NCI-H460 (cell line): ENCODE data around the gene SQSTM1. TPM values are rescaled to one million over a fixed set of nuclear protein-coding genes. Genes with fewer than 3 reads are reported as not detected.
"Not testable (repeated sequence)": the region's sequence is repeated elsewhere in the genome, so short reads cannot be mapped to it uniquely, and the experiment has no call there.

Experiments used
- DNase-seq: peaks from one replicate; pipeline ENCODE4 v3.0.0-alpha.2; 2016; ENCODE audit warnings: low read depth; ENCODE audit errors: extremely low read depth
- total RNA-seq: library from RNA; depleted of rRNA; stranded (reverse); fragments of >200 nt; shearing (Covaris generic); gene quantifications from 2 replicates; pipeline ENCODE4 v1.2.3, GENCODE V29; 2014

Gene SQSTM1
- total RNA-seq, 1 experiment from 2014 or later = 637 TPM

DNA sequence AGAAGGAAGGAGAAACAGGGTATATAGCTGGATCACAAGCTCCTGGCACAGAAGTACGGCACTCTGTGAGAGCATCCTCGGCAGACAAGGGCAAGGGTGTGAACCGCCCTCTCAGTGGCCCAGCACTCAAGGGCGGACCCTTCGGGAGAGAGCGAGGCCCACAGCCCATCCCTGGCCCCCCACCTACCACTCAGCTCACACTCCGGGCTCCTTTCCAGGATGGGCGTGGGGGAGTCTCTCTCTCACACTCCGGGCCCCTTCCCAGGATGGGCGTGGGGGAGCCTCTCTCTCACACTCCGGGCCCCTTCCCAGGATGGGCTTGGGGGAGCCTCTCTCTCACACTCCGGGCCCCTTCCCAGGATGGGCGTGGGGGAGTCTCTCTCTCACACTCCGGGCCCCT, 50.8 kb downstream of the SQSTM1 start:
- not testable (repeated sequence) for DNase-seq

DNA sequence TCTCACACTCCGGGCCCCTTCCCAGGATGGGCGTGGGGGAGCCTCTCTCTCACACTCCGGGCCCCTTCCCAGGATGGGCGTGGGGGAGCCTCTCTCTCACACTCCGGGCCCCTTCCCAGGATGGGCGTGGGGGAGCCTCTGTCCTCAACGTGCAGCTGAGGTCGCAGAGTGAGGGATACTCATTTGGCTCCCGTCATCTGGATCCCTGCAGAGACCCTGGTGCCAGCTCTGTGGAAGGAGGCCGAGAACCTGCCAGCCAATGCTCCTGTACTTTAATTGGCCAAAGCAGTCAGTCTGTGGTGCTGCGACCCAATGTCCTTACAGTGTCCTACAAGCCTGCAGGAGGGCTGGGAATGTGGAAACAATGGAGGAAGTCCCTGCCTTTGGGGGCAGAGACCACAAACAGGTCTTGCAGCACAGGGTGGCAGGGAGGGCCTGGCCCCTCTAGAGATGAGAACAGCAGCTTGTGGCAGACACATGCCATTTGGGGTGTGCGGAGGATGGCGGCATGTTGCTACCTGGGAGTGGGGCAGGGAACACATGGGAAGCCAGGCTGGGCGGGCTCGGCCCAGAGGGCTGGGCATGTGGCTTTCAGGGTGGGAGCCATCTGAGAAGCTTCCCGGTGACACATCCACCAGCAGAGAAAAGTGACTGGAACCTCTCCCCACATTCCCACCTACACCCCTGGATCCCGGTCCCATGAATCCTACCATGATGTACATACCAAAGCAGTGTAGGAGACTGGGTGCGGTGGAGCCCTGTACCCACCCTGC, 51.5 kb downstream of the SQSTM1 start:
- no peak for DNase-seq

DNA sequence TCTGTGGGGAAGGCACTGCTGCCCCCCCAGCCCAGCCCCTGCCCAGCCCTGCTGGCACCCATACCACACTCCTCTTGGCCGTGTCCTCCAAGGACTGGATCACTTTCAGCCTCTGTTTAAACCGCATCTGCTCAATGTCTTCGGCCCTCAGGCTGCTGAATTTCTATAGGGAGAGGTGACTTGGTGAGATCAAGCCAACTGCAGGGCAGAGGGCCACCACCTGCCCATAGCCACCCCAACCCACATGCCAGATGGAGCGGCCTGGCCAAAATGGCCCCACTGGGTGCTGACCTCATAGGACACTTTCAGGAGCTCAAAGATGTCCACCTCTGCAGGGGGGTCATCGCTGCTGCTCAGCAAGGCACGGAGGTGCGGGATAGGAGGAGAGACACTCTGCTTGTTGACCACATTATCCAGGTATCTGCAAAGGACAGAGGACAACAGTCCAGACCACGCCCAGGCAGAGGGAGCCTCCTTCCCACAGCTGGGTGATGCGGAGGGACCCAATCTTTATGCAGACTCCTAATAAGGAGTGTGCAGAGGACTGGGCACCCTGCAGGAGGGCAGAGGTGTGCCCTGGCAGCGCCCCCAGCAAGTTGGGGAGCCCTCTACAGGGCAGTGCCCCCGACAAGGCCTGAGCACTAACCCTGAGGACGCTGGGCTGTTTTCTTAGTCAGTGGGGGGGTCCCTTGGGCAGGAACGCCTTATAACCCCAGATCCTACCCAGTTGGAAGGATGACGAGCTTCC, 52.3 kb downstream of the SQSTM1 start:
- DNase-seq = no peak

DNA sequence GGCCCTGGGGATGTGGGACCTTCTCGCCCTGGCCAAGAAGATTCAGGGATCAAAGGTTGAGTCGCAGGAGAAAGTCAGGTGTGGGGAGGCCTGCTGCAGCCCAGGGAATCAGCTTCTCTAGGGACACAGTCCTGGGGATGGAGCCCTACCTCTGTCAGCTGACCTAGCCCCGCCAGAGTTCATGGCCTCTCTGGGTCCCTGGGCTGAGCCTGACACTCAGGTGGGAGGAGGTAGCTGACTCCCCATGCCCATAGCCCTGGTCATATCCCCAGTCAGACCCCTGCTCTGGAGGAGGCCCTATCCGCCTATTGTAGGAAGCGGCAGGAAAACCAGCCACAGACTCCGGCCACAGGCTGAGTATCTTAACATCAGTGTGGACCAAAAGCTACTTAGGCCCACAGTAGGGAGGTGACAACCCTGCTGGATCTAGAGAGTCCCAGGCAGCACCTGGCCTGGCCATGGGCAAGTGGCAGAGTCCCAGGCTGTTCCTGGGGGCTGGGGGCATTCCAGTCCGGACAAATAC, 52.9 kb downstream of the SQSTM1 start:
- no peak for DNase-seq

DNA sequence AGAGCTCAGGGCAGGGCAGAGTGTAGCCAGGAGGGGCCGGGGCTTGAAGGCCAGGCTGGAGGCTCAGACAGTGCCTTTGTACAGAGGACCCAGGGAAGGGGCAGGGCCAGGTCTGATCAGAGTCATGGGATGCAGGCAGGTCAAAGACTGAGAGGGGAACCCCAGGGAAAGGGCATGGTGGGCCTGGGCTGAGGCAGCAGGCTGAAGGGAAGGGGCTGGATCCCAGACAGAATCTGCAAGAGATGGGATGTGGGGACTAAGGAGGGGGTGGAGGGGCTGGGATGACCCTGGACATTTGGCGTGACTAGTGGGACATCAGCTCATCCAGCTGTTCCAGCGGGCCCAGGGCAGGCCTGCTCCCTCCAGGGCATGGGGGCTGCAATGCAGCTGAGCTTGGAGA, 53.4 kb downstream of the SQSTM1 start:
- DNase-seq = no peak

DNA sequence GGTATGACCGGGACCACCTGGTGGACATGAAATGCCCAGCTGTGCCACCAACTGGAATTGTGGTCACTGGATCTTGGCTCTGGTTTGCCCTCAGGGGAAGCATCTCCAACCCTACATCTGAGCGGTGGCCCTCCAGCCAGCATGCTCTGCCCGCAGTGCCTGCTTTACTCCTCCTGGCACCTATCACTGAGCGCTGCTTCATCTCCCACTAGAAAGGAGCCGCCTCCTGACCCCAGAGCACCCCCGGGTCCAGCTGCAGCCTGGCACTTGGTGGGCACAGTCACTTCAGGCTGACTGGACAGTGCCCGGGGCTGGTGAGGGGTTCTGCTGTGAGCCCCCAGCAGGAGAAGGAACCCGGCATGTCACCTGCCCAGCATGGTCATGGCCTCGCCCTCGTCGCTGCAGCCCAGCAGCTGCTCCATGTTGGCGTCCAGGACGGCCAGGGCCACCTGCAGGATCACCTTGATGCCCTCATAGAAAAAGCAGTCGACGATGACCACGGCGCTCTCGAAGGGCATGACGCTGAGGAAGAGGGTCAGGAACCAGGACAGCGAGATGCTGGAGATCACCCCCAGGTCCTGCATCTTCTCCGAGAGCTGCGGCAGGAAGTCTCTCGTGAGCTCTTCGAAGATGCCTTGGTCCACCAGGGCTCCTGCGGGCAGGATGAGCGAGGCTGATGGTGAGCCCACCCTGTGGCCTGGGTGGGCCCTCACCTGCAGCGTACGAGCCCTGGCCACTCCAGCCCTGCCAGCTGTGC, 54.0 kb downstream of the SQSTM1 start:
- DNase-seq = no peak

DNA sequence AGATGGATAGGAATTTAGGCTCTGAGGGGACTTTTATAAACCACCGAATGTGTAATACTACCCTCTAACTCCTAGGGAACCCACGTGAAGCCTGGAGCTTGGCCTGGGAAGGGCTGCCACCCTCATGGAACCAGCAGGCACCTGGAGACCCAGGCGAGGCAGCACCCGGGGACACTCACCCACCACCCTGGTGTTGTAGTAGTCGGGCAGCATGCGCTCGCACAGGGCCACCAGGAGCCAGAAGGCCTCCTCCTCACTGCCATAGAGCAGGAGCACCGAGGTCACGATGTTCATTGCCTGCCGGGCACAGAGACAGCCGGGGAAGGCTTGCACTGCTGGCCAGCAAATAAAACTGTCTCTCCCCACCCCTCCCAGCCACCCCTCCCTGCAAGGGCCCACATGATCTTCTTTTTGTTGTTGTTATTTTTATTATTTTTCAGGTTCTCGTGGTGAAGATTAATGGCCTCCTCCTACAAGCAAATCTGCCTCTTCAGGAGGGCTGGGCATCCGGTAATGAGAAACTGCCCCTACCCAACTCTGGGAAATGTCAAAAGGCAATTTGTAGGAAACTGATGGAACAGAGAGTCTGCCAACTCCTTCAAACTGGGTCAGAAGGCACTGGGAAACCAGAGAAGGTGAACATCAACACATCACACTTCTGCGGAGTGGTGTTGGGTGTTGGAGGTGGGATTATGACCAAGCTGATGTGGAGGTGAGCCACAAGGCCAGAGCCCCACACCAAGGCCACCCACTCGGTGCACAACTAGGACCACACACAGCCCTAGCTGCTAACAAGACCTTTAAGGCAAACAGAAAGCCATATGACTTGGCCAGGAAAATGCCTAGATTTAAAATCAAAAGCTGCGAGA, 55.3 kb downstream of the SQSTM1 start:
- no peak for DNase-seq

DNA sequence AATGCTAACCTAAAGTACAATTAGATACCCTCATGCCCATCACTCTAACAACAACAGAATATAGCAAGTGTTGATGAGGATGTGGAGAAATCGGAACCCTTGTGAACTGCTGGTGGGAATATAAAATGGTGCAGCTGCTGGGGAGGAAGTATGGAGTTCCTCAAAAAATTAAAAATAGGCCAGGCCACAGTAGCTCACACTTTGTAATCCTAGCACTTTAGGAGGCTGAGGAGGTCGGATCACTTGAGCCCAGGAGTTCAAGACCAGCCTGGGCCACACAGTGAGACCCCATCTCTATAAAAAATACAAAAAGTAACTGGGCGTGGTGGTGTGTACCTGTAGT, 55.9 kb downstream of the SQSTM1 start:
- no peak for DNase-seq

DNA sequence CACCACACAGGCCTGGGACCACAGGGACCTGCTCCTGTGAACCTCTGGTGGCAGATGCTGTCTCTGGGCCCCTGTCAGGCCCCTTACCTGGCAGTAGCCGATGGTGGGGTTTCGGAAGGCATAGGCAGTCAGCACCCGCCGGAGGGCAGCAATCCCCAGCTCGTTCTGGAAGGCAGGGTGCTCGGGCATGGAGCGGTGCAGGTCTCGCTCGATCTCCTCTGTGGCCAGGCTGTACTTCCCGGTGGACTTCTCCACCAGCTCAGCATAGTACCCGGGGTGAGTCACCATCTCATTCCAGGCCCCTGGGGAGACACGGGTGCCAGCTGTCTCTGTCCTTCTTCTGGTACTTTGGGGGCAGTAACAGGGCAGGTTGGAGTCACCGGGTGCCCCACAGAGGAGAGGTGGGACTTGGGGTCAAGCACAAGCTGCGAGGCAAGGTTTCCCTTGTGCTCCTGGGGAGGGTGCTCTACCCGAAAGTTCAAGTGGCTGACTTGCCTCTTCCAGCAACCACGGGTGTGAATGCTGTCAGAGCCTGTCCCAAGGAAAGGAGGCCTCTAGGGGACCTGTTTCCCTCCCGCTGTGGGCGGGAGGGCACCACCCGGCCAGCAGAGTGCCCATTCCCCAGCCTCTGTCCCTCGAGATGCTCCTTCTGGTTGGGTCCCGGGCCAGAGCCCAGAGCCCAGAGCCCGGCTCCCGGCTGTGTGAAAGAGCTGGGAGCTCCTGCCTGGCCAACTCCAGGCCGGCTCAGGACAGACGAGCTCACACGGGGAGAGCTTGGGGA, 57.7 kb downstream of the SQSTM1 start:
- no peak for DNase-seq

DNA sequence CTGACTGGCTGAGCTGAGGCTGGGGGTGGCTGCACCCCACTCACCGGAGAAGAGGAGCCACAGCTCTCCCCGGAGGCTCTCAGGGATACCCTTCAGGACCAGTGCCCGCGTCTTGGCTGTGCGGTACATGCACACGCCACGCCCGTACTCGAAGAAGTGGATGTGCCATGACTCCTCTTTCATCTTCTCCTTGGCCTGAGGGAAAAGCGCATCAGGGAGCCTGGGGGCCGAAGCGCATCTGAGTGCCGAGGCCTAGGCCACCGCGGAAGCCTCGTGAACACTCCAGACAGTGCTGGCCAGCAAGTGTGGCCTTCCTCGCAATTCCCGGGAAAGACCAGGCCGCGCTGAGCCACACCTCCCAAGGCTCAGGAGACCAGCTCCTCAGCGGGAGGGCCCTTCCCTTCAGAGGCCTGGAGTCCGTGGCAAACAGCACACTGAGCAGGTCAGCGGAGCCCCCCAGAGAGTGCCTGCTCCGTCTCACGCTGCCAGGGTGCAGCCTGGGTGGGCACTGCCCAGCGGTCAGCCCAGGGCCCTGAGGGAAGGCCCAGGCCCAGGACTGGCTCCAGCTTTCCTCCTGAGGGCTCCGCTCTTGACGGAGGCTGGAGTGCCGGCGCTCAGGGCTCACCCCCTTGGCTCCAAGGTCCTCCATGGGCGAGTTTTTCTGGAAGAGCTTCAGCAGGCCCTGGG, 58.4 kb downstream of the SQSTM1 start:
- DNase-seq = no peak

DNA sequence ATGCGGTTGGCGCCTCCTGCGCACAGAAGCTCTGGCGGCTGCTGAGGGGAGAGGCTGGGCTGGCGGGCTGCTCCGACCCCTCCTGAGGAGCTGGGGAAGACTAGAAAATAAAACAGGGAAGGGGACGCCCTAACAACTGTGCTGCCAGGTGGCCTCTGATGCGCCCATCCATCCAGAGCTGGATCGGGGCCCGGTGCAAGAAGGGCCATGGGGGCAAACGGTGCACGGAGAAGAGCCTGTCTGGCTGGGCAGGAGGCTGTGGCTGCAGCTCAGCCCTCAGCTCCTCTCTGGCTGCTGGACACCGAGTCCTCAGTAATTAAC, 58.9 kb downstream of the SQSTM1 start:
- no peak for DNase-seq

DNA sequence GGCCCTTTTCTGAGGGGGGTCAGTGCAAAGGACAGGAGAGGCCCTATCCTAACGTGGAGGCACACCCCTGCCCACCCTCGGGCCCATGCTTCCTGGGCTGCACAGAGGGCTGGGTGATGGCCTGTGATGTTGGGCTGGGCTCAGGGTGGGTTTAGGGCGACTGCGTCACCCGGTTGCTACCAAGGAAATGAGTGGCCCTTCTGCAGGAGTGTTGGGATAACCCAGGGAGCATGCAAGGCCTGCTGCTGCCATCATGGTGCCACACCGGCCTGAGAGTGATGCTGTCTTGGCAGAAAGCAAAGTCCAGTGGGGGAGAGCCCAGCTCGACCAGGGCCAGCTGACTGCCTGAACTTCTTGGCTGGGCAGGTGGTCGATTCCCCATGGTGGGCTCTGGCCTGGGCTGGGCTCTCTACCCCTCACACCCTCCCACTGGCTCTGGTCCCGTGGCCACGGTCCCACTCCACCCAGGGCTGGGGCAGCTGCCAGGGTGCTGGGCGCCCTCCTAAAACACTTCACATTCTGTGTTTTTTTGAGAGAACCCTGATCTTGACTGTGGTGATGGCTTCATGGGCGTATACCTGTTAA, 59.5 kb downstream of the SQSTM1 start:
- DNase-seq = no peak

DNA sequence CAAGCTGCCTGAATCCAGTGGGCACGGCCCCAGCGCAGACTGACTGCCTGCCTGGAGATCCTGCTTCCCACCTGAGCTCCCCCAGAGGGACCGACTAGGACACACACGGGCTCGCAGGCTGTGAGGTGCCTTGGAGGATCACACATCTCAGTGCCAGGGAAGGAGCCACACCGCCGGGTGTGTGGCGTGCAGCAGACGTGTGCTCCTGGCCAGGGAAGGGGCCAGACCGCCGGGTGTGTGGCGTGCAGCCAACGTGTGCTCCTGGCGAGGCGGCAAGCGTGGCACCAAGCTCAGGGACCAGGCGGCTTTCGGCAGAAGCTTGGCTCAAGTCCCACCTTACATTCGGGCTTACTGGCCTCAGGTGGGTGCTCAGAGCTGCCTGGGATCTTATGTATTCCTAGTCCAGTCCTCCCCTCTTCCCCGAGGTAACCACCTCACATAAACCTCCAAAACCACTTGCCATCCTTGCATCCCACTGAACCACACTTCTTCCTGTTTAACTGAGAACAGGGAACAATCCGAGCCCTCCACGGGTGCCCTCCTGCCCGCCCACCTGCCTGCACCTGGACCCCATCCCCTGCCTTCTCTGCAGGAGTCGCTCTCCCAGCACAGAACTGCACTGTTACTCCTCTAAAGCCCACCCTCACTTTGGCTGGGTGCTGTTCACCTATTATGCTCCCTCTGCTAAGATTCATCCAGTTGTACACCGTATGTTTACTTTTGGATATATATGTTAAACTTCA, 60.3 kb downstream of the SQSTM1 start:
- no peak for DNase-seq

DNA sequence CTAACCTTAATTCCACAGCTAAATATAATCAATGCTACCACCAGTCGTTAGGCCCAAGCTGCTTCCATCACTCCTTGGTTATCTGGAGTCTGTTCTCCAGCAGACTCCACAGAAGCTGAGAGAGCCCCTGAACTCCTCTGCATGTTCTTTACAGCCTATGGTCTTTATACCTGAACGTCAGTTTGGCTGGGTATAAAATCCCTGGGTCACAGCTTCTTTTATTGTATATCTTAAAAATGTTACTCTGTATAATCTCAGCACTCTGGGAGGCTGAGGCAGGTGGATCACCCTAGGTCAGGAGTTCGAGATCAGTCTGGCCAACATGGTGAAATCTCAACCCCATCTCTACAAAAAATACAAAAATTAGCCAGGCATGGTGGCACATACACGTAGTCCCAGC, 61.6 kb downstream of the SQSTM1 start:
- no peak for DNase-seq

DNA sequence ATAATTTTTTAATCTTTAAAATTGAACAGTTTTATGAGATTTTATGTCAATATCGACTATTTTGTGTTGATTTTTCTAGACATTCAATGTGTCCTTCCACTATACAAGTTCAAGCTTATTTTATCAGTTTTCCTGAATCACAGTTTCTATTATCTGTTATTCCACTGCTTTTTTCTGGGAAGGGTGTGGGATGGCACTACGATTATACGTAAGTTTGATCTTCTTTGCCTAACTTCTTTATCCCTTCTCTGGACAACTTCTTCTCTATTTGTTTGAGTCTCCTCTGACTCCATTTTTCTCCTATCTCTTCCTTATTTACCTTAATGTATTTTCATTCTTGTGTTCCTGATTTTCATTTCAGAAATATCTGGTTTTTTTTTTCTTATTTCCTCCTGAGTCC, 62.5 kb downstream of the SQSTM1 start:
- DNase-seq = no peak

DNA sequence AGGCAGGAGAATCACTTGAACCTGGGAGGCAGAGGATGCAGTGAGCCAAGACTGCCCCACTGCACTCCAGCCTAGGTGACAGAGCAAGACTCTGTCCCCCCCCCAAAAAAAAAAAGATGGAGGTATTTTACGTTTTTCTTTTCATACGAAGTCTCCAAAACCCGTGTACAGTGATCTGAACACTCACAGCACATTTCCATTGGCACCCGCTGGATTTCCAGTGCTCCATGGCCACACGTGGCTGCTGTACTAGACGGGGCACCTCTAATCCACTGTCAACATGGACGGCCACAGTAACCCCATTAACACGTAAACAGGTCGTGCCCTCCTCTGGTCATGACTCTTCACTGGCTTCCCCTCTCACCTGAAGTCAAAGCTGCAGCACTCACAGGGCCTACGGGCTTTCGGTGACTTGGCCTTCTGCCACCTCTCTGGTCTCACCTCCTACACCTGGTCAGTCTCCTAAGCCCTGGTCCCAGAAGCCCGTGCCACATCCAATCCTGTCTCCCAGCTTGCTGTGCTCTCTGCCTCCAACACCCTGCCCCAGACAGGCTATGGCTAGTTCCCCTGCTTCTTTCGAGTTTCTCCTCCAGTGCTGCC, 64.9 kb downstream of the SQSTM1 start:
- no peak for DNase-seq

DNA sequence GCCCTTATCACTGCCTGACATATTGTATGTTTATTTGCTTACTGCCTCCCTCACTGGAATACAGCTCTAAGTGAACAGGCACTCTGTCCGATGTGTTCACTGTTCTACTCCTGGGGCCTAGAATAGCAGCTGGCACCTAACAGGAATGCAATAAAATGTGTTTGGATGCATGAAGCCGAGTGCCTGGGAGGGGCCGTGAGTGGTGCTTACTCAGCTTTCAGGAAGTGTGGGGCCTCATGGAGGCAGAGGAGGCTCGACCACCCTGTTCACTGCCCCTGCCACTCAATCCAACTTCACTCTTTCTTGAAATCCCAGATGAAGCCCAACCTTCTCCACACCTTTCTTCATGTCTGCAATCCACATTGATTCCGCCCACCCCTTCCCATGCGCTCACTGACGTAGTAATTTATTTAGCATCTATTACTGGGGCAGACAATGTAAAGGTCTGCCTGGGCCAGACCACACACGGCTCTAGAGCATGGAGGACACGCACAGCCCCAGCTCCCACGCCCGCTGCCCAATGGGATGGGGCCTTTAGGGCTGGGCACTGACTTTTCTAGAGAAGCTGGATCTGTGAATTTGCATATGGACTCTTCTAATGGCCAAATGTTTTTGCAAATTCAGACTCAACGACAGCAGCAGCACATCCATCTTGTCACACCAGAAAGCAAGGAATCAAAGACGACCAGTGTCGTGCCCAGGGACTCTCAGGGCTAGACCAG, 65.6 kb downstream of the SQSTM1 start:
- no peak for DNase-seq
